ENCODE results near the gene OR4F6. TPM values are rescaled to one million over a fixed set of nuclear protein-coding genes. Genes with fewer than 3 reads are reported as not detected.

OR4F6 gene, protein sequence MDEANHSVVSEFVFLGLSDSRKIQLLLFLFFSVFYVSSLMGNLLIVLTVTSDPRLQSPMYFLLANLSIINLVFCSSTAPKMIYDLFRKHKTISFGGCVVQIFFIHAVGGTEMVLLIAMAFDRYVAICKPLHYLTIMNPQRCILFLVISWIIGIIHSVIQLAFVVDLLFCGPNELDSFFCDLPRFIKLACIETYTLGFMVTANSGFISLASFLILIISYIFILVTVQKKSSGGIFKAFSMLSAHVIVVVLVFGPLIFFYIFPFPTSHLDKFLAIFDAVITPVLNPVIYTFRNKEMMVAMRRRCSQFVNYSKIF
- total RNA-seq = not detected in 2 replicates

DNA sequence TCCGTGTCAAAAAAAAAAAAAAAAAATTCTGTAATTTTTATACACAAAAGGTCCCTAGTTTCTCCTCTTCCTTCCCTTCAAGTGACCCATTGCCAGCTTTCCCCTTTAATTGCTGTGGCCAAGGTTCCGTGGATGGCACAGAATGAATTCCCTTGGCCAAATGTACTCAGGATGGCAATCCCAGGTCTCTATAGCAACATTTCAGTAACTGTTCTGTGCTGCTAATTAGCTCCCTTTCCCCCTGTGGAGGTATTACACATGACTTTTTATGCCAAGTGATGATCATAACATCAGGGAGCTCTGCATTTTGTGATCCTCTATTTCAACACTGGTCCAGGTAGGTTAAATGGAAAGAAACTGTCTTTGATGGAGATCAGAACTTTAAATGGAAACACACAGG, at the start of gene OR4F6:
OR4F6 (plus strand) TSS at position 301 of the 400 bp plus-strand sequence. CDS start 2,211 bp downstream, outside the sequence.

DNA sequence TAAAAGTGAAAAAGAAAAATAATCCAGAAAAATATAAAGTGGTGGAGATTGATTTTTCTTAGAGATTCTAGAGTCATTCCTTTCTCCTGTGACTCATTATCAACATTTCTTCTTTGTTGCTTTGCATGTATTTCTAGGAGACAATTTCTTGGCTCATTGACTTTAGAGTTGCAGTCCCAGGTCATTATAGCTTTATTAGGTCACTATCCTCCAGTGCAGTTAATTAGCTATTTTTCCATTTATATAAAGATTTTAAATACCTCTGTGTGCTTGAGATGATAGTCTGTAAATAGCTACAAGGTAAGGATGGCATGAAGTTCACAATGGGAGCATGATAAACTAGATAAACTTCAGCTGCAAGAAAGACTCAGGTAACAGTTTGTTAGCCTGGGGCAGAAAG, 8.6 kb downstream of the OR4F6 start, which contains the start of gene OR4F15:
OR4F15 (plus strand) TSS at position 301 of the 400 bp plus-strand sequence. CDS start 5,985 bp downstream, outside the sequence.

Other genes with a start within 250 kb of the OR4F6 start
- 23.8 and 60.6 TPM in 2 replicates for gene TM2D3, start 151.1 kb upstream of the OR4F6 start, total RNA-seq
- gene TARS3, start 79.0 kb upstream of the OR4F6 start, total RNA-seq = 5.2 and 10.6 TPM in 2 replicates
- gene OR4F15, start 8.7 kb downstream of the OR4F6 start, total RNA-seq = not detected in 2 replicates

Data from bladder microvascular endothelial cell (primary cell).